ENCODE results near the gene LIN7B.
A peak's percentile ranks its signal among the peaks of the same experiment; 100 is the strongest.

LIN7B gene

GRCh38 chr19:49085020-49085867, 28.9 kb upstream of the LIN7B start, which contains the start of gene SNRNP70:
SNRNP70 (plus strand) TSS chr19:49085451; CDS start chr19:49086415, 964 bp downstream.
- DNase-seq (ENCODE audit: low read depth): peak; percentile 99
- TF ChIP-seq CTCF (conservative IDR thresholded peaks at IDR 0.05; ENCODE audit: low read length): no peak
- H3K4me3 ChIP-seq (ENCODE audit: low read length): peak within 1 kb of the TSS; percentile 93

GRCh38 chr19:49085868-49086232, 28.3 kb upstream of the LIN7B start:
- no peak for TF ChIP-seq CTCF (conservative IDR thresholded peaks at IDR 0.05; ENCODE audit: low read length)
- H3K4me3 ChIP-seq (ENCODE audit: low read length): peak overlapping the region; percentile 93
- DNase-seq (ENCODE audit: low read depth): no peak

GRCh38 chr19:49086296-49086695, 27.9 kb upstream of the LIN7B start:
- no peak for DNase-seq (ENCODE audit: low read depth)
- peak overlapping the region; percentile 93 for H3K4me3 ChIP-seq (ENCODE audit: low read length)
- TF ChIP-seq CTCF (conservative IDR thresholded peaks at IDR 0.05; ENCODE audit: low read length): no peak

GRCh38 chr19:49091391-49092038, 22.7 kb upstream of the LIN7B start:
- no peak for DNase-seq (ENCODE audit: low read depth)
- H3K4me3 ChIP-seq (ENCODE audit: low read length): no peak overlapping the region
- TF ChIP-seq CTCF (conservative IDR thresholded peaks at IDR 0.05; ENCODE audit: low read length): no peak

GRCh38 chr19:49092686-49093085, 21.5 kb upstream of the LIN7B start:
- no peak overlapping the region for H3K4me3 ChIP-seq (ENCODE audit: low read length)
- no peak for DNase-seq (ENCODE audit: low read depth)
- no peak for TF ChIP-seq CTCF (conservative IDR thresholded peaks at IDR 0.05; ENCODE audit: low read length)

- H3K4me3 ChIP-seq (ENCODE audit: low read length): no peak overlapping the region
- no peak for TF ChIP-seq CTCF (conservative IDR thresholded peaks at IDR 0.05; ENCODE audit: low read length)
- peak; percentile 22 for DNase-seq (ENCODE audit: low read depth)
Measured at GRCh38 chr19:49094505-49095482, 19.4 kb upstream of the LIN7B start.

Data from AG10803 (cell line).